Type B pancreatic cell (in vitro differentiated cells): ENCODE measurements around the gene RFX1. TPM values are rescaled to one million over a fixed set of nuclear protein-coding genes. Genes with fewer than 3 reads are reported as not detected.

Experiments used
- DNase-seq: peaks from one replicate; pipeline ENCODE4 v3.0.0; 2021; ENCODE audit warnings: mixed read lengths; ENCODE audit not compliant: unreplicated experiment; ENCODE audit errors: extremely low spot score
- H3K27ac Mint-ChIP-seq: 2 replicates; pipeline ENCODE4 v1.8.0; 2021; ENCODE audit warnings: mild to moderate bottlenecking, mixed read lengths
- H3K27me3 Mint-ChIP-seq: 2 replicates; pipeline ENCODE4 v1.8.0; 2021; ENCODE audit warnings: mixed read lengths
- H3K36me3 Mint-ChIP-seq: 2 replicates; pipeline ENCODE4 v1.8.0; 2021; ENCODE audit warnings: mixed read lengths
- H3K4me1 Mint-ChIP-seq: one replicate; pipeline ENCODE4 v1.8.0; 2021; ENCODE audit warnings: mixed read lengths; ENCODE audit not compliant: unreplicated experiment
- H3K4me3 Mint-ChIP-seq: 2 replicates; pipeline ENCODE4 v1.8.0; 2021; ENCODE audit warnings: mild to moderate bottlenecking, mixed read lengths
- H3K9me3 Mint-ChIP-seq: 2 replicates; pipeline ENCODE4 v1.8.0; 2021; ENCODE audit warnings: mixed read lengths
- CTCF ChIP-seq: fragments of 200-600 bp; sonication (generic); conservative IDR thresholded peaks from 2 replicates; pipeline ENCODE4 v1.5.0; 2021; ENCODE audit warnings: antibody characterized with exemption, mild to moderate bottlenecking
- long read RNA-seq: library from polyadenylated mRNA; unstranded; transcript quantifications from one replicate; pipeline ENCODE4 v2.0.0, GENCODE V29; 2020
- total RNA-seq: library from RNA; stranded (reverse); gene quantifications from 2 replicates; pipeline ENCODE4 v1.2.1, GENCODE V29; 2021; ENCODE audit warnings: low replicate concordance

Gene RFX1
- 19.3 and 21.8 TPM in 2 replicates for total RNA-seq
- long read RNA-seq: 0 reads

- no peak for TF ChIP-seq CTCF
- peak within 1 kb of the TSS; percentile 95 for H3K4me3 Mint-ChIP-seq
- H3K27ac Mint-ChIP-seq: peak within 1 kb of the TSS; percentile 99
- H3K27me3 Mint-ChIP-seq: peaks cover 4% of the 10 kb centered on the region
- peaks cover 14% of the 10 kb centered on the region for H3K4me1 Mint-ChIP-seq
- no peaks in the 10 kb centered on the region for H3K36me3 Mint-ChIP-seq
- peak; percentile 100 for DNase-seq
- no peaks in the 10 kb centered on the region for H3K9me3 Mint-ChIP-seq
Measured at GRCh38 chr19:14006085-14006765, at the start of gene RFX1. Gene RFX1, minus strand, starts transcription at chr19:14006320. Its CDS starts 12,477 bp downstream, at chr19:13993843.

- H3K27me3 Mint-ChIP-seq: peaks cover 38% of the 10 kb centered on the region
- H3K9me3 Mint-ChIP-seq: no peaks in the 10 kb centered on the region
- TF ChIP-seq CTCF: no peak
- no peaks in the 10 kb centered on the region for H3K36me3 Mint-ChIP-seq
- H3K27ac Mint-ChIP-seq: no peak overlapping the region
- H3K4me1 Mint-ChIP-seq: peaks cover 5% of the 10 kb centered on the region
- H3K4me3 Mint-ChIP-seq: no peak overlapping the region
- no peak for DNase-seq
Measured at GRCh38 chr19:14055396-14055795, 49.3 kb upstream of the RFX1 start.

- TF ChIP-seq CTCF: no peak
- peaks cover 31% of the 10 kb centered on the region for H3K27me3 Mint-ChIP-seq
- H3K36me3 Mint-ChIP-seq: no peaks in the 10 kb centered on the region
- H3K4me3 Mint-ChIP-seq: no peak overlapping the region
- no peak for DNase-seq
- peaks cover 2% of the 10 kb centered on the region for H3K4me1 Mint-ChIP-seq
- no peaks in the 10 kb centered on the region for H3K9me3 Mint-ChIP-seq
- no peak overlapping the region for H3K27ac Mint-ChIP-seq
Measured at GRCh38 chr19:14054721-14055120, 48.6 kb upstream of the RFX1 start.

GRCh38 chr19:14054099-14054498 is 48.0 kb upstream of the RFX1 start:
- Mint-ChIP-seq H3K27ac (no peak overlapping the region), H3K36me3 (no peaks in the 10 kb centered on the region), H3K9me3 (no peaks in the 10 kb centered on the region), H3K4me1 (no peaks in the 10 kb centered on the region), H3K4me3 (peak overlapping the region; percentile 4), H3K27me3 (peaks cover 28% of the 10 kb centered on the region)
- no peak for TF ChIP-seq CTCF
- DNase-seq: no peak

- Mint-ChIP-seq H3K27ac (no peak overlapping the region), H3K4me3 (no peak overlapping the region), H3K9me3 (no peaks in the 10 kb centered on the region), H3K4me1 (no peaks in the 10 kb centered on the region), H3K27me3 (peaks cover 23% of the 10 kb centered on the region), H3K36me3 (no peaks in the 10 kb centered on the region)
- no peak for DNase-seq
- no peak for TF ChIP-seq CTCF
Measured at GRCh38 chr19:14053500-14053899, 47.4 kb upstream of the RFX1 start.
